ENCODE measurements around the gene UBC. TPM values are rescaled to one million over a fixed set of nuclear protein-coding genes. Genes with fewer than 3 reads are reported as not detected.

UBC gene
- 1,000 to 10,000 TPM in 1 of 2 donors, 100 to 1,000 TPM in 1; 955 to 1,030 TPM for total RNA-seq

DNA sequence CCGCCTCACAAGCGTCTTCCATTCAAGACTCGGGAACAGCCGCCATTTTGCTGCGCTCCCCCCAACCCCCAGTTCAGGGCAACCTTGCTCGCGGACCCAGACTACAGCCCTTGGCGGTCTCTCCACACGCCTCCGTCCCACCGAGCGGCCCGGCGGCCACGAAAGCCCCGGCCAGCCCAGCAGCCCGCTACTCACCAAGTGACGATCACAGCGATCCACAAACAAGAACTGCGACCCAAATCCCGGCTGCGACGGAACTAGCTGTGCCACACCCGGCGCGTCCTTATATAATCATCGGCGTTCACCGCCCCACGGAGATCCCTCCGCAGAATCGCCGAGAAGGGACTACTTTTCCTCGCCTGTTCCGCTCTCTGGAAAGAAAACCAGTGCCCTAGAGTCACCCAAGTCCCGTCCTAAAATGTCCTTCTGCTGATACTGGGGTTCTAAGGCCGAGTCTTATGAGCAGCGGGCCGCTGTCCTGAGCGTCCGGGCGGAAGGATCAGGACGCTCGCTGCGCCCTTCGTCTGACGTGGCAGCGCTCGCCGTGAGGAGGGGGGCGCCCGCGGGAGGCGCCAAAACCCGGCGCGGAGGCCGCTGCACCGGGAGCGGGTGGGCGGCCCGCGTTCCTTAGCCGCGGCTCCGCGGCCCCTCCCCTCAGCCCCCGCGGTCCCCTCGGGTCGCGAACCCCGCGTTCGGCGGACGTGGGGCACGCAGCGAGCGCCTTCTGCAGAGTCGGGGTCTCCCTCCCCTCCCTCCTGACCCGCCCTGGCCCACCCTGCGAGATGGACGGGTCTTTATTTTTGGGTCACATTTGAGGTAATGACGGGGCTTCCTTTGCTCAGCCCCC, at the start of gene UBC:
TSS of gene UBC (minus strand) at position 259 of the 847 bp plus-strand sequence. CDS start 879 bp downstream, outside the sequence.
- peaks cover 53% of the 10 kb centered on the region for H3K4me1 Mint-ChIP-seq
- H3K27ac Mint-ChIP-seq, result peak within 1 kb of the TSS; percentile 100
- no peaks in the 10 kb centered on the region for H3K9me3 Mint-ChIP-seq
- H3K27me3 Mint-ChIP-seq, result no peaks in the 10 kb centered on the region
- H3K36me3 Mint-ChIP-seq (ENCODE audit: low read depth), result peaks cover 91% of the 10 kb centered on the region
- ATAC-seq (replicated peaks), result peak; percentile 13
- H3K4me3 Mint-ChIP-seq, result peak within 1 kb of the TSS; percentile 96

DNA sequence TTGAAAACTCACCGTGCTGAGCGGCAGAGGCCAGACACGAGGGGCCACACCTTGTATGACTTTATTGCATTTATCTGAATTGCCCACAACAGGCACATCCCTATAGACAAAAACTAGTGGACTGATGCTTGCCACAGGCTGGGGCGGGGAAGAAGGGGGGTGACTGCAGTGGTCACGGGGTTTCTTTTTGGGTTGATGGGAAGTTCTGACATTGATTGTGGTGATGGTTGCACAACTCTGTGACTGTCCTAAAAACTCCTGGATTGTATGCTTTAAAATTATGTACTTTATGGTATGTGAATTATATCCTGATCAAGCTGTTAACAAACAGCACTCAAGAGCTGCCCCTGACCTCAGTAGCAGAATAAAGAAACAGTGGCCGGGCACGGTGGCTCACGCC, 48.8 kb upstream of the UBC start:
- no peak overlapping the region for H3K4me3 Mint-ChIP-seq
- no peaks in the 10 kb centered on the region for H3K27me3 Mint-ChIP-seq
- H3K27ac Mint-ChIP-seq, result no peak overlapping the region
- no peaks in the 10 kb centered on the region for H3K9me3 Mint-ChIP-seq
- no peak for ATAC-seq (replicated peaks)
- H3K4me1 Mint-ChIP-seq, result no peaks in the 10 kb centered on the region
- peaks cover 91% of the 10 kb centered on the region for H3K36me3 Mint-ChIP-seq (ENCODE audit: low read depth)

DNA sequence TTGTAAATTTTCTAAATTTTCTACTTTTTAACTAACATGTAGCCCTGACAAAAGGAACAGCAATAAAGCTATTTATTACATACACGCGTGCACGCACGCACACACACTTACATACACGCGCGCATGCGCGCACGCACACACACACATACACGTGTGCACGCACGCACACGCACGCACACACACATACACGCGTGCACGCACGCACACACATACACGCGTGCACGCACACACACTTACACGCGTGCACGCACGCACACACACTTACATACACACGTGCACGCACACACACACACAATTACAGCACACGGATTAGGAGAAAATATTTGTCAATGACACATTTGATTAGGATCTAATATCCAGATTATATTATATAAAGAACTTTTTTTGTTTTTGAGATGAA, 46.6 kb upstream of the UBC start:
- peaks cover 91% of the 10 kb centered on the region for H3K36me3 Mint-ChIP-seq (ENCODE audit: low read depth)

DNA sequence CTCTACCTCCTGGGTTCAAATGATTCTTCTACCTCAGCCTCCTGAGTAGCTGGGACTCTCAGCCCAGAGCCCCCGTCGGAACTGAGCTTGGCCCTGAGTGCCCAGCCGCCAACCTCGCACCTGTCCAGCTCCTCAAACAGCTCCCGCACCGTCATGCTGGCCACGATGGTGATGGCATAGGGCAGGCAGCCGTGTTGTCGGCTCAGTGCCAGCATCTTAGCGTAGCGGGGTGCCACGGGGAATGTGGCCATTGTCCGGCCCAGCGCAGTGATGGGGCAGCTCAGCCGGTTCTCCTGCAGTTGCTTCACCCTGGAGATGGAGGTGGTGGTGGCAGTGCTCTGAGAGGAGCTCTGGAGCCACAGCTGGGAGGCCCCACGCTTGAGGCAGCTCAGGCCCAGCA, 42.1 kb upstream of the UBC start:
- Mint-ChIP-seq H3K4me1 (no peaks in the 10 kb centered on the region), H3K36me3 (ENCODE audit: low read depth) (peaks cover 96% of the 10 kb centered on the region), H3K9me3 (no peaks in the 10 kb centered on the region), H3K27ac (no peak overlapping the region), H3K4me3 (no peak overlapping the region), H3K27me3 (no peaks in the 10 kb centered on the region)
- ATAC-seq (replicated peaks), result no peak

More for the DNA sequence above, 46.6 kb upstream of the UBC start:
- no peaks in the 10 kb centered on the region for H3K27me3 Mint-ChIP-seq
- ATAC-seq (replicated peaks), result no peak
- H3K4me3 Mint-ChIP-seq, result no peak overlapping the region
- H3K9me3 Mint-ChIP-seq, result no peaks in the 10 kb centered on the region
- H3K27ac Mint-ChIP-seq, result no peak overlapping the region
- no peaks in the 10 kb centered on the region for H3K4me1 Mint-ChIP-seq

DNA sequence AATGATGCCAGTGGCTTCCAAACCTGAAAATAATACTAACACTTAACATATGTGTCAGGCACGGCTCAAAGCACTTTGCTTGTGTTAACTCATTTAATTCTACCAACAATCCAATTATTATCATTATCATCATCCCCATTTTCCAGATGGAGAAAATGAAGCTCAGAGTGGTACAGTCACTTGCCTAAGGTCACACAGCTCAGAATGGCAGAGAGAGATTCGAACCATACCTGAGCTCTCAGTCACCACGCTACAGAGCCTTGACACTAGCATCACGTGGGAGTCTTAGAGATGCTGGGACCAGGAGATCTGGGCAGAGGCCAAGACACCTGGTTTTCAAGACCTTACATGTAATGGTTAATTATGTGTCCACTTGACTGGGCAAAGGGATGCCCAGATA, 40.3 kb upstream of the UBC start:
- no peaks in the 10 kb centered on the region for H3K9me3 Mint-ChIP-seq
- no peaks in the 10 kb centered on the region for H3K4me1 Mint-ChIP-seq
- H3K27ac Mint-ChIP-seq, result no peak overlapping the region
- no peak overlapping the region for H3K4me3 Mint-ChIP-seq
- no peaks in the 10 kb centered on the region for H3K27me3 Mint-ChIP-seq
- no peak for ATAC-seq (replicated peaks)
- H3K36me3 Mint-ChIP-seq (ENCODE audit: low read depth), result peaks cover 92% of the 10 kb centered on the region

DNA sequence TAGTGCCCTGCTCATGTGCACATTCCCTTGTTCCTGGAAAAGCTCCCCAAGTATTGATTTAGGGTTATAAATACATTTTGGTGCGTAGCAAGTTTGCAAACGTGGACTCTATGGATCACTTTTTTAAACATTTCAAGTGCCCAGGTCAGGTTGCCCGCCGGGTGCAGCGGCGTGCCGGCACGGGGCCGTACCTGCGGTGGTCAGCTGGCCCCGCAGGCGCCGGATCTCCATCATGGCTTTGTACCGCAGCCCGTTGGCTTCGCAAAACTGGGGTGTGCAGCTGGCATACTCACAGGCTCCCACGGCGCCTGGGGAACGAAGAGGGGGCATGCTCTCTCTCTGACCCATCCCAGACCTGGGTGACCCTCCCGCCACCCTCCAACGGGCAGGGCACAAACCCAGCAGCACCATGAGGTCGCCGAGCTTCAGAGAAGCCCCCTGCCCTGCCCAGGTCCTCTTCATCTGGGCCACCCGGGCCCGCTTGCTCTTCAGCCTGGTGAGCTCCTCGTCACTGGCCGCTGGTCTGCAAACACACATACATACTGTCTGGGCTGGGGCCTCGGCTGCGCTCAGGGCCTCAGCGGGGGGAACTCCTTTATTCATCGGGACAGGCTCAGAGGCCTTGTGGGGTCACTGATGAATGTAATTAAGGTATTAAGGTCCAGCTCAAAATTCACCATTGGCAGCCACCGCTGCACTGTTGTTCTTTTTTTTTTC, 39.4 kb upstream of the UBC start:
- H3K27ac Mint-ChIP-seq, result no peak overlapping the region
- ATAC-seq (replicated peaks), result no peak
- H3K36me3 Mint-ChIP-seq (ENCODE audit: low read depth), result peaks cover 92% of the 10 kb centered on the region
- H3K4me3 Mint-ChIP-seq, result no peak overlapping the region
- no peaks in the 10 kb centered on the region for H3K4me1 Mint-ChIP-seq
- H3K27me3 Mint-ChIP-seq, result no peaks in the 10 kb centered on the region
- H3K9me3 Mint-ChIP-seq, result no peaks in the 10 kb centered on the region

DNA sequence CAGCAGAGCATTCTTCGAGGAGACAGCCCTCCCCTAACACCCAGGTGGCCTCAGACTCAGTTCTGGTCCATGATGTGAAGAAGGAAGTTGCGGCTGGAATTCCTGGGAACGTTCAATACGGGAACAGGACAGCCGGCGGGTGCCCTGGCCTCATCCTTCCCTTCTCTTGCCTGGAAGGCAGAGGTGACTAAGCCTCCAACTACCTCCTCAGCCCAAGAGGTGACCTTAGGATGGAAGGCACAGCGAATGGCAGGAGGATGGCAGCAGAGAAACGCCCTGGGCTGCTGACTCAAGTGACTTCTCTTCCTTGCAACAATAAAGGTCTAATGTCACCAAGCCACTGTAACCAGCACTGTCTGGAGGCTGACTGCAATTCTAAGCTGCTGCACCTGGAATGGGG, 38.4 kb upstream of the UBC start:
- Mint-ChIP-seq H3K9me3 (no peaks in the 10 kb centered on the region), H3K36me3 (ENCODE audit: low read depth) (peaks cover 92% of the 10 kb centered on the region), H3K27me3 (no peaks in the 10 kb centered on the region), H3K4me1 (no peaks in the 10 kb centered on the region), H3K4me3 (no peak overlapping the region), H3K27ac (no peak overlapping the region)
- no peak for ATAC-seq (replicated peaks)

DNA sequence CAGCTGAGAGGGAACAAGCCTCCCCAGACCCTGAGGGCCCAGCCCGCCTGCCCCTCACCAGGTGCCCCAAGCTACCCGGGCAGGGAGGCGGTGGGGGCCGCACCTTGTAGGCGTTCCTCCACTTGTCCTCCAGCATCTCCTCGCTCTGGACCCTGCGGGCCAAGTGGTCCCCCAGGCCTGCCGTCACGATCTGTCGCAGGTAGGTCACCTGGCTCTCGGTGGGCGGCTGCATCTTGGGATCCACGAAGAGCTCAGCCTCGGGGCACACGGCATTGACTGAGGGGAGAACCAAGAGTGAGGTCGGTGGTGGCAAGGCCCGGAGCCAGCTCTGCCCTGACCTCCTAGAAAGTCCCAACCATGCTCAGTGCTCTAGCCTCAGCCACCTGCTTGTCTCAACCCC, 37.8 kb upstream of the UBC start:
- no peaks in the 10 kb centered on the region for H3K27me3 Mint-ChIP-seq
- H3K36me3 Mint-ChIP-seq (ENCODE audit: low read depth), result peaks cover 92% of the 10 kb centered on the region
- ATAC-seq (replicated peaks), result no peak
- no peaks in the 10 kb centered on the region for H3K4me1 Mint-ChIP-seq
- H3K9me3 Mint-ChIP-seq, result no peaks in the 10 kb centered on the region
- no peak overlapping the region for H3K27ac Mint-ChIP-seq
- H3K4me3 Mint-ChIP-seq, result no peak overlapping the region

DNA sequence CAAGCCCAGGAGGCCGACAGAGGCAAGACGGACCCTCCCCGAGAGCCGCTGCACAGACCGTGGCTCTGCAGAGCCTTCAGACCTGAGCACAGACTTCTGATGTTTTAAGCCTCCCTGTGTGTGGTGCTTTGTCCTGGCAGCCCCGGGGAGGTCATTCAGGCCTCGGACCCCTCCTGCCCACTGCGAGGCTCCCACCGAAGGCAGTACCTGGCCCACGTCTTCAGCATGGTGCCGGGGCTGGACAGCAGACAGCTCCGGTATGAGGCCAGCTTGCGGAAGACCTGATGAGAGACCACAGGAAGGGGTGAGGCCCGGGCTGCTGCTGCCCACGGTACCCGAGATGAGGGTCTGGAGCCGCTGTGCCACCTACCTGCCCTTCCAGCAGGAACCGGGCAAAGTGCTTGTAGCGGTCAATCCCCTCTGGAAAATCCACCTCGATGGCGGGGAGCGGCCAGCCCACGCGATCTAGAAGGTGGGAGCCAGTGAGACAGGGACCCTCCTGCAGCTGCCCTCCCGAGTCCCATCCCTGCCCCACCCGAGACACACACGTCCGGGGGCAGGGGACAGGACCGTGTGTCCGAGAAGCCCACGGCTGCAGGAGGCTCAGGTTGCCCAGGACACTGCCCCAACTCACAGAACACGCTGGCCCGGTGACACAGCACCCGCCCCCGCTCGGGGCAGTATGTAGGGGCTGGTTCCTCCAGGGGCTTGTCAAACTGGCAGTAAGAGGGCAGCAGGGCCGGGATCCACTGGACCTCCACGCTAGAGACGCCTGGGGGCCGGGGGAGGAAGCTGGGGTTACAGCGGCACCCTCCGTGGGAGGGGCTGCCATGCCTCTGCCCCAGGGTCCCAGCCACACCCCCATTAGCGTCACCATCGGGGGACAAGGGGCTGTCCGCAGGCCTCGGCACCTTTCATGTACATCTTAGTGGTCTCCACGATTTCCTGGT, 35.6 kb upstream of the UBC start:
- no peaks in the 10 kb centered on the region for H3K4me1 Mint-ChIP-seq
- no peaks in the 10 kb centered on the region for H3K9me3 Mint-ChIP-seq
- H3K27ac Mint-ChIP-seq, result no peak overlapping the region
- ATAC-seq (replicated peaks), result no peak
- no peaks in the 10 kb centered on the region for H3K27me3 Mint-ChIP-seq
- no peak overlapping the region for H3K4me3 Mint-ChIP-seq
- H3K36me3 Mint-ChIP-seq (ENCODE audit: low read depth), result peaks cover 85% of the 10 kb centered on the region

DNA sequence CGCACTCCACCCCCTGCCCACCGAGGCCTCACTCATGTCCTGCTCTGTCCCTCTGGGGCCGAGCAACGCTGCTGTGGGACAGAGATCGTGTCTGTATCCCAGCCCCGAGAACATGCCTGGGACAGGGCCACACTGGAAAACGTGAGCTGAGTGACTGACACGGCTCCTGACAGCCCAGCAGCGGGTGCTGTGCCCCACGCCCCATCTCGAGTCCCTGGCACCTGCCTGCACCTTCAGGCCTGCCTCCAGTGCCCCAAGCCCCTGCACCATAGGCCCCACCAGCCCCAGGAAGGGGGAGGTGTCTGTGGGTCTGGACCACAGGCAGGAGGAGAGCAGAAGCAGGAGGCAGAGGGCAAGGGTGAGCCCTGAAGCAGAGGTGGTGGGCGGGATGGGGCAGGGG, 34.6 kb upstream of the UBC start:
- H3K4me1 Mint-ChIP-seq, result no peaks in the 10 kb centered on the region
- no peak for ATAC-seq (replicated peaks)
- no peaks in the 10 kb centered on the region for H3K9me3 Mint-ChIP-seq
- peaks cover 82% of the 10 kb centered on the region for H3K36me3 Mint-ChIP-seq (ENCODE audit: low read depth)
- no peak overlapping the region for H3K4me3 Mint-ChIP-seq
- no peaks in the 10 kb centered on the region for H3K27me3 Mint-ChIP-seq
- H3K27ac Mint-ChIP-seq, result no peak overlapping the region

DNA sequence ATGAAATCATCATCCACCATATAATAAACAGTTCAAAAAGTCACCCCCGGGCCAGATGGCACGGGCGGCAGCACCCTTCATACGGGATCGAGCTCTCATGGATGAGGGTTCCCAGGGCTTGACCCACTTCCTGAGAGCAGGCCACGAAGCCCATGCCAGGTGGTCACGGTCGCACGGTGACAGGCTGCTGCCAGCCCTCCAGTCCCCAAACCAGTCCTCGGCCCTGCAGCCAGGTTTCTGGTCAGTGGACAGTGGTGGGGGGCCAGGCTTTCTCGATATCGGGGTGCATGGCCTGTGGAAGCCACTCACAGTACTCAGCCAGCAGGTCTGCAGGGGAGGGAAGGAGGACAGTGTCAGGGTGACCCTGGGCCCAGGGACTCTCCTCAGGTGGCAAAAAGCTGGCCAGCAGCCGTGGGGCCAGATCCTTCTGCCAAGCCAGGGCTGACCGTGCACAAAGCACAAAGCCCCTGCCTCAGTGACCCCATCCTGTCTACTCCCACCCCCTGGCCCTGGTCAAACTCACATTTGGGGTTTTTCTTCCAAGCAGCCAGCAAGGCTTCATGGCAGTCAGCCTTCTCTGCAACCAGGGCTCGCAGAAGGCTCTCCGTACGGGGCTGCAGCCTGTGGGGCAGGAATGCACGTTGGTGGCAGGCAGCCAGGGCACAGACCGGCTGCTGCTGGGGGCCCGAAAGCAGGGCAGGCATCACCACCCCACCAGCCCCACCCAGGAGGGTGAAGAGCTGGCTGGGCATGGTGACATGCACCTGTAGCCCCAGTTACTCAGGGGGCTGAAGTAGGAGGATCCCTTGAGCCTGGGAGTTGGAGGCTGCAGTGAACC, 33.3 kb upstream of the UBC start:
- Mint-ChIP-seq H3K4me1 (no peaks in the 10 kb centered on the region), H3K36me3 (ENCODE audit: low read depth) (peaks cover 84% of the 10 kb centered on the region), H3K27me3 (no peaks in the 10 kb centered on the region), H3K4me3 (no peak overlapping the region), H3K9me3 (no peaks in the 10 kb centered on the region), H3K27ac (no peak overlapping the region)
- no peak for ATAC-seq (replicated peaks)

DNA sequence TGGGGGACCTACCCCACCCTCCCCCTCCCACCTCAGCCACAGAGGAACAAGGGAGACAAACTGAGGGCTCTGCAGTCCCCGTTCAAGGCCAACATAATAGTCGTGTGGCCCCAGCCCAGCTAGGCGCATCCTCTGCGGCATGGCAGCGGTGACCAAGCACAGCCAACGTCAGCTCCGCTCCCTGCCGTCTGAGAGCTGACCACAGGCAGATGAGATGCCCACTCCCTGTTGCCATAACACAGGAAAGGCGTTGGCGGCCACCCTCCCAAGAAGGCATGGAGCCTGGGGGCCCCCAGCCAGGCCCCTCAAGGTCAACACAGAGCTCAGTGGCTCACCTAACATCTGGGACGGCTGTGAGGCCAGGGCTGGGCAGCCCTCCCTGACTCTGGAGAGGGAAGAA, 32.6 kb upstream of the UBC start:
- H3K27me3 Mint-ChIP-seq, result no peaks in the 10 kb centered on the region
- H3K4me3 Mint-ChIP-seq, result no peak overlapping the region
- no peak for ATAC-seq (replicated peaks)
- peaks cover 81% of the 10 kb centered on the region for H3K36me3 Mint-ChIP-seq (ENCODE audit: low read depth)
- no peaks in the 10 kb centered on the region for H3K4me1 Mint-ChIP-seq
- no peak overlapping the region for H3K27ac Mint-ChIP-seq
- H3K9me3 Mint-ChIP-seq, result no peaks in the 10 kb centered on the region

DNA sequence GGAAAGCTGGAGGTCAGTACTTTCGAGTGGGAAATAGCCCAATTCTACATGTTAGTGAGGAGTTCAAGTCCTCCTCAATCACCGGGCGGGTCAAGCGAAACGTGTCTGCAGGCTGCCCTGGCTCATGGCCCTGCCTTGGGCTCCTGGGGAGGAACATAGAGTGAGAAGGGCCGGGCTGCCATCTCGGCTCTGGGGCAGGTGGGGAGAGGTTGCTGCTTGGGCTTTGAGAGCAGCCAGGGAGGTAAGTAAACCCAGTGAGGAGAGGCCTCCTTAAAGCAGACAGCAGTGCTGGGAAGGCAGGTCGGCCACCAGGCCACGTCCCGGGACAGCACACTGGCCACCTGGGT, 32.0 kb upstream of the UBC start:
- no peak overlapping the region for H3K4me3 Mint-ChIP-seq
- H3K27me3 Mint-ChIP-seq, result no peaks in the 10 kb centered on the region
- no peak for ATAC-seq (replicated peaks)
- no peak overlapping the region for H3K27ac Mint-ChIP-seq
- no peaks in the 10 kb centered on the region for H3K4me1 Mint-ChIP-seq
- H3K36me3 Mint-ChIP-seq (ENCODE audit: low read depth), result peaks cover 75% of the 10 kb centered on the region
- H3K9me3 Mint-ChIP-seq, result no peaks in the 10 kb centered on the region

DNA sequence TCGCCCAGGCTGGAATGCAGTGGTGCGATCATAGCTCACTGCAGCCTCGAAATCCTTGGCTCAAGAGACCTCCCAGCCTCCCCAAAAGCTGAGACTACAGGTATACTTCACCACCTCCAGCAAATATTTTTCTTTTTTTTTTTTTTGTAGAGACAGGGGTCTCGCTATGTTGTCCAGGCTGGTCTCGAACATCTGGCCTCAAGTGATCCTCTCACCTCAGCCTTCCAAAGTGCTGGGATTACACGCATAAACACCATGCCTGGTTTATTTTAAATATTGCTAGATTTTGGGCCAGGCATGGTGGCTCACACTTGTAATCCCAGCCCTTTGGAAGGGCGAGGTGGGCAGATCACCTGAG, 26.7 kb upstream of the UBC start:
- Mint-ChIP-seq H3K27me3 (no peaks in the 10 kb centered on the region), H3K4me3 (no peak overlapping the region), H3K36me3 (ENCODE audit: low read depth) (peaks cover 38% of the 10 kb centered on the region), H3K9me3 (no peaks in the 10 kb centered on the region), H3K4me1 (peaks cover 4% of the 10 kb centered on the region), H3K27ac (no peak overlapping the region)
- ATAC-seq (replicated peaks), result no peak

Measured in activated T-helper 17 cell treated with anti-CD3 and anti-CD28 coated beads, Interleukin-2, amount 50 U/mL, for 72 hours (primary cell).